Stimulated activated CD8-positive, alpha-beta memory T cell treated with anti-CD3 and anti-CD28 coated beads, Interleukin-2, amount 100 ng/mL, for 48 hours (primary cell): ENCODE results near the gene NCBP2L.

Experiments used
- DNase-seq, 2 donors: peaks; one replicate each; pipeline ENCODE4 v3.0.0-alpha.2; 2020; ENCODE audit warnings: low read depth in 2 of 2

Gene NCBP2L

DNA sequence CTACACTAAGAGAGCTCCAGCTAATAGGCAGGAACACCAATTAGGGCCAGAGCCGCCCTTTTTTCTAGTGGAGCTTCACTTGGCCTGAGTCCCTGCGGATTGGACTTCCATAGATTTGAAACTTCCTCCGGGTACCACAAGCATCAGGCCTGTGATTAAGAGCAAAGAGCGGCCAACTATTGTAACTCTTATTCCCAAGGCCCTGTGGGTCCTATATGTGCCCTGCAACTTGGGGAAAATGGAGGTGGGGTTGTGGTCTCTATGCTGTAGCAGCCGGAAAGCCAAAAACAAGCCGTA, at the start of gene NCBP2L:
TSS of gene NCBP2L (plus strand) at position 198 of the 297 bp plus-strand sequence. CDS start 16,488 bp downstream, outside the sequence.
- no peak for DNase-seq

DNA sequence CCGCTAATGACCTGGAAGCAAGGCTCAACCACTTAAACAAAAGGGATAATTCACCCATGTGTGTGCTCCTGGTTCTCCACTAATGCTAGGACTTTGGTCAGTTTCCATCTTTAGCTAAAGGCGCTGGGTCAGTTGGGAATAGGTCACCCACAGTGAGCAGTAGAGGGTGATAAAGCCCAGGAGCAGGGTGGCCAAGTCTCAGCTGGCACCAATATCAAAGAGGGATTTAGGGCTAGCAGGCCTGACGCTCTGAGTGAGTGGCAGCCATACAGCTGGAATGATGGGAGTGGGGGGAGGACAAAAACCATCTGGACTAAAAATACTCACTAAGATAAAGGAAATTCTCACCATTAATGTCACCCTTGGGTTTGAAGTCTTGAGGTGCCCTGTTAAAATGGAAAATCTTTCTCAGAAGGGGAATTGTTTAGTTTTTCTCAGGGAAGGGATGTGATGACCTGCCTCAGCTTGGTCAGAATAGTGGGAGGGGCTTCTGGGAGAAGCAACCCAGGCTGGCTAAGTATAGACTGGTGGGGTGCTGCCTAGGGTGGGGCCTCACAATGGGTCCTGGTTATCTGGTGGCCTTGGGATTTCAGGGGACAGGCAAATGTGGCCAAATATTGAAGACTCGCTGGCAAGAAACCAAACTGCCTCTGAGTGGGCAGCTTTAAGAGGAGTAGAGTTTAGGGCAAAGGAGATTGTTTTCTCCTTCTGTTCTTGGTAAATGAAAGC, 49.0 kb upstream of the NCBP2L start:
- DNase-seq = no peak

DNA sequence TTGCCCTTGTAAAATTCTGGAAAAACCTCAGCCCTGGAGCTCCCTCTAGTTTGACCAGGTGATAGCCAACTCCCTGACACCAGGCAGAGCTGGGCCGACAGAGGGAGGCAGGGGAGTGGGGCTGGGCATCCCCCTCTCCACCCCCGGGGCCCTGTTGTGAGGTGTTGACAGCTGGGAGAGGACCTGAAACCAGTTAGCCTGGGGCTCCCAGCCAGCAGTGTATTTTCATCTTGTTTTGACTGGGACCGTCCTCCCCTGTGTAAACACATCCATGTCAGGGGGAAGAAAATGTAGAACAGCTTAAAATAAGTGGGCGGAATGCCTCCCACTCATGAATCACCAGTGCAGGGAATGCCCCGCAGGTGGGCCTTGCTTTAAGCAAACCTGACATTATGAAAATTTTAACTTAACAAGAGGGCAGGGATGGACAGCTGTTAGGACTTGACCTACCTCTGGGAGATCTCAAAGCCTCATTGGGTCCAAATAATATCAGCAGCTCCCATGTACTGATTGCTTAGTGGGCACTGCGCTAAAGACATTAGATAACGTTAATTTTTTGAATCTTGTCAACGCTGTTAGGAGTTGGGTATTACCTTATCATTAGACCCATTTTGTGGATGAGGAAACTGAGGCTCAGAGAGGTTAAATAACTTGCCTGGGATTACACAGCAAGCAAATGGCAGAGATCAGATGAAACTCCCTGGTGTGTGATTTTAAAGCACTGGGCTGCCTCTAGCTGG, 47.8 kb upstream of the NCBP2L start:
- no peak for DNase-seq

DNA sequence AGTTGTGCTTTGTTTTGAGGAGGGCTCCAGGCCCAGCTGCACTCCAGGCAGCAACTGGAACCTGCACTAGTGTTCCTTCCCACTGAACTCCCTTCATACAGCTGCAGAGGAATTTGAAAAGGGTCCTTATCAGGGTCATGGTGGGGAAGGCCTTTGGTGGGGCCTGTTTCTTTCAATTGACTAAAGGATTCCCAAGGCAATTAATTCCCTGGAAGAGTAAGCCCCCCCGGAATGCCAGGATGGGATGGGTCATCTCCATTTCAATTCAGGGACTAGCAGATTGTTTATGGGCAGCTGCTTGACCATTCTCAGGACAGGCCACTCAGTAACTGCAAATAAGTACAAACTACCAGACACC, 47.3 kb upstream of the NCBP2L start:
- no peak for DNase-seq

DNA sequence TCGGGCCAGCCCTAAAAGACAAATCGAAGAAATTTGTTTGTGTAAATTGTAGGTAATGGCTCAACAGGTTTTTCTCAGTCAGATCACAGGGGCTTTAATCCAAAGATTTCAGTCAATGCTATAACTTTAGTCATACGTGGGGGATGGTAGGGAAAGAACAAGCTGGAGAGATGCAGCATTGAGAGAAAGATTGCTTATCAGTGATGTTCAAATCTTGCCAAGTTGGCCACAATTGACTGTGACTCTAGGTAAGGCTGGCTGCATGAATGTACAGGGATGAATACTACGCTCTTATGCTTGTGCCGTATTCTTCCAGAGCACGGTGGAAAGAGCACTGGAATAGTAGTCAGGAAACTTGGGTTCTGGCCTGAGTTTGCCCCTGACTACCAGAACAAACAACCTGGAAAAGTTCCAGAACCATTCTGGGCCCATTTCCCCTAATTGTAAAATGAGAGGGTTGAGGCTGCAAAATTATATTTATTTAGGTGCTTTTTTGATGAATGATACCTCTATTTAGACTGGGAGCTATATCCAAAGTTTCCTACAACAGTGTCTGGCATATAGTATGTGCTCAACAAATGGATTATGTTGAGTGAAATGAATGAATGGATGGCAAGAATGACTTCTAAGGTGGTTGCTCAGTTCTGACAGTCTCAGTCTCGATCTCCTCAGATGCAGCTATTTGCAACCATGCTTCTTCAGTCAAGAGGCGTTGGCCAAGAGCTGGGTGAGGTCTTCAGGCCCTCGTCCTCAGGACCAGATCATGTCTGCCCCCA, 46.4 kb upstream of the NCBP2L start:
- DNase-seq = no peak

DNA sequence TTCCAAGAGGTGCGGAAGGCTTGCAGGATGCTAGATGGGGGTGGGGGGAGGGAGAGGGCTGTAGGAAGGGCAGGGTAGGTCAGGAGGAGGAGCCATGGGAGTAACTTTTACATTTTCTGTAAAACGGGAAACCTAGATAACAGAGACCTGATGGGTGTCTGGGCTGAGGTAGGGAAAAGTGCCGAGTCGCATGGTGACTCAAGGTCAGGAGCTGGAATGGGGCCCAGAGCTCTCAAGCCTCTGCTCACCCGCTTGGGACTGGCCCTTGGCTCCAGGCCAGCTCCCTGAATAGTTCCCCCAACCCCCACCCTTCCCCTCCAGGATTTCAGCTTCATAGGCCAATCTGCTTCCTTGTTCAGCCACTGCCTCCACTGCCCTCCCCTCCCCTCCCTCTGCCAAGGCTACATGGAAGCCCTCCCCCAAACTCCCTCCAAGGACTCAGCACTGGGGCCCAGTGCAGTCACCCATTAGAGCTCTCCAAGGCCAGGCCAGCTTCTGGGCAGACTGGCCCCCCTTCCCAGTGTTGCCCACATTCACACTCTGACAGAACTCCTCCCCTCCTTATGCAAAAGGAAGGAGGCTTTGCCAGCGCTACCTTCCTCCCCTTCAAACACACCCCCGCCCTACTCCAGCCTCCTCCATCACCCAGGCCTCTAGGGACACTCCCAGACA, 45.6 kb upstream of the NCBP2L start:
- no peak for DNase-seq

DNA sequence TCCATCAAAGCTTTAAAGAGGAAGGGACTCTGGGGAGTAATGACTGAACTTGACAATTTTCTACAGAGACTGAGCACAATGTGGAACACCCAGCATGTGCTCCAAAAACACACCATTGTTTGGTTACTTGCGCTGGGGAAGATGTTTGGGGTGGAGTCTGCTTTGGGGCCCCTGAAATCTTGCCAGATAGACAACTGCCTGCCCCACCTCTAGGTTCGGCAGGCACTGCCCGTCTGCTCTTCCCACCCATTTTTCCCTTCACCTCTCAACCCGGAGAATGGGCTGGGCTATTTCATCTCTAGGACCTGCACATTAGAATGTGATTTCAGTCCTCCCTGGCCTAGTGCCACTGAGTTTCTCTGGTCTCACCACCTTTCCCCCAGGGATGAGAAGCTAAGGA, 43.8 kb upstream of the NCBP2L start:
- DNase-seq = no peak

DNA sequence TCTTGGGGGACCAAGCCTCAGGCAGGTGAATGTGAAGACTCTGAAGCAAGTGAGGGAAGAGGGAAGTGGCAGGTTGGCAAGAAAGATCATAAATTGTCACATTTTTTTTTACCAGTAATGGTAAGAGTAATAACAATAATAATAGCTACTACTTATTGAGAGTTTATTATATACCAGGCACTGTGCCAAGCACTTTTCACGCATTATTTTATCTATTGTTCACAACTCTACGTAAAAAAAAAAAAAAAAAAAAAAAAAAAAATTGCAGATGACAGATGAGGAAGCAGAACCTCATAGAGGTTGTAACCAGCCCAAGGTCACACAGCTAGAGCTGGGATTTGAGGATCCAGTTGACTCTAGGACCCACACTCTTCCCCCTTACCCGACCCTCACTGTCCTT, 42.9 kb upstream of the NCBP2L start:
- no peak for DNase-seq

DNA sequence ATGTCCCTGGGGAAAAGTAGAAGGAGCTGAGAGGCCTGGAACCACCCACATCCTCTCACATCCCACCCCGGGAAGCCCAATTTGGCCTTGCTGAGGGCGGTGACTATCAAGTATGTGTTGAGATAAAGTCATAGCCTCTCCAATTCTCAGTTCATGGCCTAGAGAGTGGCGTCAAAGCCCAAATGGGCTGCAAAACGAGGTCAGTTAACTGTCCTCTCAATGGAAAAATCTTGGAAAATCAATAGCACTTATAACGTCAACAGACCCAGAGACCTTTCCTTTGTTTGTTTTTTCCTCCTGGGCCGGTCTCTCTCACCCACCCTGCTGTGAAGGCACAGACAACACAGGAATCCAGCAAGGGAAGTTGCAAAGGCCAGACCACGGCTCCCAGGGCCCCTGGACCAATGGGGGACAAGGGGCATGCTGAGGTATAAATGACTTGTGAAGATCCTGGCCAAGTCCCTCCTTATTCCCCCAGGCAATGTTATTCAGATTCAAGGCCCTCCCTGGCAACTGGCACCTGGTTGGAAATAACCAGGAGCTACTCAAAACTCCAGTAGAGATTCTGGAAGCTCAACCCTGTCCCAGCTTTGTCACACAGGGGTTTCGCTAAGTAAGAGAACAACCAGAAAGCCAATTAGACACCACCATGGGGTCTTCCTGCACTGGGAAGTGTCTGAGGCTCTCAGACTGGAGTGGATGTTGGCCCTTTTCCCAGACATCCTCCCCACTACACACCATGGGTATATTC, 40.6 kb upstream of the NCBP2L start:
- no peak for DNase-seq

DNA sequence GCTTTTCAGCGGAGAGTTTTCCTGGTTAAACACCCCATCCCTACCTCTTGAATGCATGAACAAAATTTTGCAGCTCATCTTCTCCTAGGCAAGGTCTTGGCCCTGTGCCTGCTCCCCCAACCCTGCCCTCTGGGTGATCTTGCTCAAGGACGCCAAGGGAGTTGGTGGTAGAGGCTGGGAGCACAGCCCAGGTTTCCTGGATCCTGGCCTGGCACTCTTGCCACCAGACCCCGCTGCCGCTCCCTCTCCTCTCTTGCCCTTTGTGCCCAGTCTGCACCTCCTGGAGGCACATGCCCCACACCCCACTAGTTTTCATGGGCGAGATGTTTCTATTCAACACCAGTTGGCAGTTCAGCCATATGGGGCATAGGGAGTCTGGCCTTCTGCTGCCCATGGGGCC, 39.3 kb upstream of the NCBP2L start:
- no peak for DNase-seq

DNA sequence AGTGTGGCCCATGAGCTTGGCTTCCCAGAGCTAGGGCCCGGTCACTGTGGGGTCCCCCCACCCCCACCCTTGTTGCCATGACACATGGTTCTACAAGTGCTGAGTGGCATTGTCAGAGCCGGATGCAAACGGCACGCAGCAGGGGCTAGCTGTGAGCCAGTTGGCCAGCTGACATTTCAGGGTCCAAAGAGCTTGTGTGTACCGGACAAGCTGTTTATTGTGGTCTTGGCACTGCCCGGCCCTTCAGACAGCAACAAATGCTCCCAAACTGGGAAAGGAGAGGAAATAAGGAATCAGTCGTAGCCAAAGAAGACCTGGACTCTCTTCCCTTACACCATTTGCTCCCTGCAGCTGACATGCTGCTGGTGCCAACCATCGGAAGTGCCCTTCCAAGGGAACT, 38.8 kb upstream of the NCBP2L start:
- no peak for DNase-seq

DNA sequence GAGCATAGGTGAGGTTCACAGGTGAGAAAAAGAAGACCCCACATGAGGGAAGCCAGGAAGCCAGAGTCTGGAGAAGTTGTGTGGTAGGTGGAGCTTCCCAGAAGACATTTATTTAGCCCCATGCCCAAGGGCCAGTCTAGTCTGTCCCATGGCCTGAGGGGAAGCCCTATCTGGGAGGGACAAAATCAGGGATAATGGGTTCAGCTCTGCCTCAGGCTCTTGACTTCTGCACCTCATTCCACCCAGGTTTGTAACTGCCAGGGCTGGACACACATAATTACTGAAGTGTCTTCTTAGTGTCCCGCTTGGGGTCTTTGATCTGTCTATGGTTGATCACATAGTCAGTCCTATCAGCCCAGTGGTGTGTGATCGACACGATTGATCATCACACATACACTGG, 38.0 kb upstream of the NCBP2L start:
- no peak for DNase-seq

DNA sequence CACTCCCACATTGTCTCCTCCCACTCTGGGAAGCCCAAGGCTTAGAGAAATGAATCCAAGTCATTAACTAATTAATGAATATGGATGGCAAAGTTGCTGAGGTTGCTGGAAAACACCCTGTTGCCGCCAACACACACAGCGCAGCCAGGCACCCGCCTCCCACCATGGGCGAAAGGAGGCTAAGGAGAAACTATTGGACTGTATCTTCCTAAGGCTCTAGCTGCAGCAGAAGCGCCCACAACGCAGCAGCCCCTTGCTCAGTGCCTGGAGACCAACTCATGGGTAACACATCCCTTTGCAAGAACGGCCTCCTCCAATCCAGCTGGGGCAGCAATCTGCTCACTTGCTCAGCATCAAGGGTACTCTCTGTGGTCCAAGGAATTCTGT, 36.1 kb upstream of the NCBP2L start:
- DNase-seq = no peak

DNA sequence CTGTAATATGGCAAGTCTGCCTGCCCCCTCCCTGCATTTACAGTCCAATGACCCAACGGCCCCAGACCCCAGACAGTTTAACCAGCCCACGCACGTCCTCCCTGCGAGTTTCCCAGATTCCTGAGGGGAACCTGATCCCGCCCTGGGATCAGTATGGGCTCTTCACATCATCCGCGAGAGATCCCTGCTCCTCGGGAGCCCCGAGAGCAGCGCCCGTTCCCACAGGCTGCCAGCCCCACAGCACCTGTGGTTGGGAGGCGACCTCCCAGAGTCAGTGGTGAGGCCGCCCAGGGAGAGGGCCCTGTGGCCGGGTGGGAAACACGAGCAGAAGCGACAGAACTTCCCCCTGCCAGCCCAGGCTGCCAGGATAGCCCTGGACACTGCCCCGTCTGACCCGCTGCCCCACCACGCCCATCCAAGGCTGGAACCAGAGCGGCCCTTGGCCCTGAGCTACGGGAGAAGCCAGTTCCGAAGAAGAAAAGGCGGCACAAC, 34.8 kb upstream of the NCBP2L start:
- DNase-seq = no peak

DNA sequence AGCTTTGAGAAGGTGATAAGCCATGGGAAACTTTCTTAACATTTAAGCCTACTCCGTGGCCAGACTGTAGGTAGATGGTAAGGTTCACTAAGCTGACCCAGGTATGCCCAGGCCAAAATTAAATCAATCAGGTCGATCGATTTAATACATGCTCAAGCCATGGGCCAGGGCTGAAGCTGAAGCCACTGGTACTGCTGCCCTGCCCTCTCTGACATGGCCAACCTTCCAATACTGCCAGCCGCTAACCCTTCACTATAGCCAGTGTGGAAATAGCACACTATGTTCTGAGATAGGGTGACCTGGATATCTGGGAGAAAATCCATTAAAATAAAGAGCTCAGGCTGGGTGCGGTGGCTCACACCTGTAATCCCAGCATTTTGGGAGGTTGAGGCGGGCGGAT, 33.5 kb upstream of the NCBP2L start:
- DNase-seq = no peak

DNA sequence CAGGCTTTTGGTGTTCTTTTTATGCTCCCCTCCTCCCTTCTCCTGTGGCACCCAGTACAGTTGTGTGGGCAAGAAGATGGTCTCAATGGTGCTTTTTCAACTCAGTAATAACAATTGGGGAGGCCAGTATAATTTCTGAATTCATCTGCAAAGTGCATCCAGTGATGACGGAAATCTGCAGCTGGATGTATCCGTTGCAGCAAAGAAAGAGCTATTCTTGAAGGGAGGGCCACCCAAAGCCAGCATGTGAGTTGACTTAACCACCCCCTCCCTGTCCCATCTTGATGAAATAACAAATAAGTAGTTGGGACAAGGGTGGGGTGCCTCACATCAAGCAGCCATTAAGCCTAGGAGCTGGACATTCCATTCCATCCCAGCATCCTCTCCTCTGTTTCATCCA, 32.7 kb upstream of the NCBP2L start:
- no peak for DNase-seq

DNA sequence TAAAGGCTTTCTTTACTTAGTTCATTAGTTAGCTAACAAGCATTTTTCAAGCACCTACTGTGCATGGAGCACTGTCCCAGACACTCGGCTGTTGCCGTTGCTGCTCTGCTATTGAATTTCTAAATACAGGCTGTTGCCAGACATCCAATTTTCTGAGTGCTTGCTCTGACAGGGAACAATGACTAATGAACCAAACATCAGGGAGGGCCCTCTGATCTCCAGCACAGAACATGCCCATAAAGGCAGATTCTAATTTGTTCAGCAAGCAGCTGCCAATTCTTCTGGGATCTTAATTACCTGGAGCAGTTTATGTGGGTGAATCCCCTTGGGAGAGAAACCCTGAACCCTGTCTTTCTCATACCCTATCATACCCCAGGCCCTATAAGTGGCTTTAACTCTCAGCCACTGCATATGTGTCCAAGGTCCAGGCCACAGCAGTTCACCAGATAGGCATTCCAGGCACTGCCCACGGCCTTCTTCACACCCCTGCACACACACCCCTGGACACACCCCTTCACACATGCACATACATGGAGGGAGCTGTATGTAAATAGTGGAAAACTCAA, 29.9 kb upstream of the NCBP2L start:
- DNase-seq = no peak

DNA sequence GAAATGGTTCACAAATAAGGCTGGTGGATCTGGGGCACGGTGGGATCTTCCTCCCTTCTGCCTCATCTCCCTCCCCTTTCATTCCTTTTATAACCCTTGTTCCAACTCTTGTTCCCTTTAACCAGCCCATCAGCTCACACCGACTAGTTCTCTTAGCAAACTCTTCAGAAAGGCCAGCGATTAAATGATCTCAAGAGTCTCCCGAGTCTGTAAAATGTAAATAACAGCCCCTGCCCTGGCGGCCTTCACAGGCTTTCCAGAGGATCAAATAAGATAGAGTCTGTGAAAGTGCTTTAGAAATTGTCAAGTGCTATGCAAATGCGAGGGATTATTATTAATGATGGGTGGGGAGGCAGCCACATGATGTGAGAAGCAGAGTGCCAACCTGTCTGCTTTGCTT, 29.0 kb upstream of the NCBP2L start:
- no peak for DNase-seq

DNA sequence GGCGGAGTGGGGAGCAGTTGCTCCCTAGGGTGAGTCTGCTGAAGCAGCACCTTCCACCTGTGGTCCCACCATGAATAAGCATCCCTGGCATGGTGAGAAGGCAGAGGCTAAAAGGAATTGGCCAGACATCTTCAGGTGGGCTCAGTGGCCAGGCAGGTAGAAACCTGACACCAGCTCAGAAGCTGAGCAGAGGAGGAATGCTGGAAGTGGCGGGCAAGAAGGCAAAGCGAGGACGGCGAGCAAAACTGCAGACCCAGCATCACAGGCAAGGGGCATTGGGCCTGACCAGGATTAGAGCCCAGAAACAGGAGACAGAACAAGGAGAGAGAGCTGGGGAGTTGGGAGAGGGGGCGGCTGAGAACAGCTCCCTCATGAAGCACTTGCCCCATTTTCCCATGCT, 27.3 kb upstream of the NCBP2L start:
- no peak for DNase-seq

DNA sequence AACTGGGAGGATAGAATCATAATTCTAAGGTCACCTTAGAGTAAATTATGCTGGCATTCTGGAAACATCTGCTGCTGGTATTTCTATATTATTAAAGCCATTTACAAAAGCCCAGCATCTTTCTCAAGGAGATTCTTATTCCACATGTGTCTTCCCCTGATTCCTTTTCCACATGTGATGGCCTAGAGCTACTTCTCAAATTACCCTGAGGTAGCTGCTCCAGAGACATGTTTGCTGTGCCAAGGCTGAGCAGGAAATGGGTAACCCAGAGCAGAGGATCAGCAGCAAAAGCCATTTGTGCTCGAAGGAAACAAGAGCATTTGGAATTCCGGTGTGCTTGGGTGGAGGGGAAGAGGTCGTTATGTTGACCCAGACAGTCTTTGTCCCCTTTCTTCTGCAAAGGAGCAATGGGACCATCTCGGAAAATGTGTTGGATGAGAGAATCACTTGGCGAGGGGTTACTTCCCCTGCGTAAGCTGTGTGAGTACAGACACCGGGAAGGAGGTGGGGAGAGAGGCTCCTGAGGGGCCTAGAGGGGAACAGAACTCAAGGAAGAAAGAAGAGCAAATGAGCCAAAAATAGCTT, 26.6 kb upstream of the NCBP2L start:
- DNase-seq = no peak

DNA sequence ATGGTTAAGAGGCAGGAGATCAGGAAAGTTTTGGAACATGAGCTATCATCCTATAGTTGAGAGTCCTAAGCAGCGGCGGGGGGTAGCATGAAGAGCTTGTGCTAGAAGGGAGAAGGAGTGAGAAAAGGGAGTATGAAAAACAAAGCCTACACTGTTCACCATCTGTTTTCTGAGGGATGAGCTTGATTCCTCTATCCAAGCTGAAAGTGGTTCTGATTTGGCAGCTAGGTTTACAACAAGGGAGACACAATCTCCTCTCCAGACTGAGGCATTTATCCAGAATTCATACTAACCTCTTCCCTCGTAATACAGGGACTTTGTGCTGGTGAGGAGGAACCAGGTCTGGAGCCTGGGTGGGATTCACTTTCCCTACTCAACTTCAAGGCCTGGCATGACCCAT, 25.5 kb upstream of the NCBP2L start:
- DNase-seq = no peak
